ELR (cell line): ENCODE data around the gene COLEC12.

Source experiments
- DNase-seq: peaks from one replicate; pipeline ENCODE4 v3.0.0-alpha.2; 2015; ENCODE audit warnings: low read depth

The COLEC12 gene

DNA sequence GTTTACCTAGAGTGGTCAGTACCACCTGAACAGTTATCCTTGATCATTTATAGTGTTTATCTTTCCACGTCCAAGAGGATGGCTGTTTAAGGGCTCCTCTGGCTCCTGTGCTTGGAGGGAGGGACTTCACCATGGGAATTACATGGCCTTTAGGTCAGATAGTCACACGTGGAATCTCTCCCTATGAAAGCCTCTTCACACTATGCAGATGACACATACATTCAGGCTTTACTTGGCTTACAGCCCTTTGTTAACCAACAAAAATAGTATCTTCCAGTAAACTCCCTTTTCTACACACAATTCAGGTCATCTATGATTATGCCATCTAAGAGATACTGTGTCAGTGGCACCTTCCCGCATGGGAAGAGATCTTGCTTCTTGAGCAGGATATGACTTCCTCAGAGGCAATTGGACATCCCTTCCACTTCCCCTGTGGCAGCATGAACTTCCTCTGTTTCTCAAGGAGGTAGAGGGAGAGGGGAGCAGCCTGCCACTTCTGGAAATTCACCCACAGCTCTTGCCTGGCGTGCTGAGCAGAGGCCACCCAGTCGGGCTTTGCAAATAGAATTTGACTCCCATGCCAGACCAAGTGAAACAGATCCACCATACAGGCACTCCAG lies 53.5 kb downstream of the COLEC12 start:
- DNase-seq: peak; percentile 48

GRCh38 chr18:445055-445454 lies 55.4 kb downstream of the COLEC12 start:
- no peak for DNase-seq

GRCh38 chr18:438571-438970 lies 61.9 kb downstream of the COLEC12 start:
- DNase-seq: no peak

DNA sequence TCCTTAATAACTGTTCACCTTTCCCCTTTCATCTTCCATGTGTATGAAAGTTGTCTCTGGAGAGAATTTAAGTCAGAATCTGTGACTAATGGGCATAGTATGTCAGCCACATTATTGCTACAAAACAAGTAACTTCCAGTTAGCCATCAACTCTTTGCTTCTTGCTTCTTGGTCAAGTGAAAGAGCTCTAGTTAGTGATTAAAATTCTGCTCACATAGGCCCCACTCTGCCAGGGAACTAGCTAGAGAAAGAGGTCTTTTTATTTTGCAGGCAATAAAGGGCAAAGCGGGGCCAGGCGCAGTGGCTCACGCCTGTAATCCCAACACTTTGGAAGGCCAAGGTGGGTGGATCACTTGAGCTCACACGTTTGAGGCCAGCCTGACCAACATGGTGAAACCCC lies 64.6 kb downstream of the COLEC12 start:
- DNase-seq: peak; percentile 66

- DNase-seq: no peak
Observed at GRCh38 chr18:434410-434809, 66.1 kb downstream of the COLEC12 start.

- DNase-seq: peak; percentile 67
Observed at GRCh38 chr18:433960-434359, 66.5 kb downstream of the COLEC12 start.

GRCh38 chr18:433298-433697 lies 67.2 kb downstream of the COLEC12 start:
- no peak for DNase-seq

DNA sequence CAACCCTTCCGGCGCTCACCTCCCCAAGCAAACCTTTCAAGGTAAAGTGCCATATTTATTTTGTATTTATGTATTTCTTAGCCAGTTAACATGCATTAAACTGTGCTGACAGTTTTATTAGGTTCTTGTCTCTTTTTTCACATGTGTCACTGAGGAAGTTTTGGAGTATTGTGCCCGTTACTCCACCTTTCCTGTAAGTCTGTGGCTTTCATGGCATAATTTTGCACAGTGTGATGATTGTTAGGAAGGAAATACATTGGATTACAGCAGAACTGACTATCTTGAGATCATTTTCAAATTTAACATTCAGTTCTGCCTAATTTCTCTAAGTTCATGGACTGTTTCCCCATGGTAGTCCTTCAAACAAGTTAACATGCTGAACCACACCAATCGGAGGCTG lies 67.7 kb downstream of the COLEC12 start:
- DNase-seq: no peak

DNA sequence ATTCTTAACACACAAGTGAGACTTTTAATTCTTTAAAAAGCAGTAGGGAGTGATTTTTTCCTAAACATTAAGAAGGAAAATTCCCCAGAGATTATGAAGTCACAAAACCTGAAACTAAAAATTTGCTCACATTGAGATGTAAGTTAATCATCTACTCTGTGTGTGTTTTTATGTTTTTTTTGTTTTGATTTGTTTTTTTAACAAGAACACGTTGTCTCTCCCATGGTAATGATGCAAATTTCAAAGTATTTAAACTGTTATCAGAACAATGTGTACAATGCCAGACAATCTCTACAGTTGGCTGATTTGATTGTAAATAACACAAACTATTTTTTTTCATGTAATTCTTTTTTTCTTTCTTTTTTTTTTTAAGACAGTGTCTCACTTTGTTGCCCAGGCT lies 71.5 kb downstream of the COLEC12 start:
- no peak for DNase-seq

- peak; percentile 47 for DNase-seq
Observed at GRCh38 chr18:427005-427404, 73.5 kb downstream of the COLEC12 start.

- DNase-seq: no peak
Observed at GRCh38 chr18:425106-425745, 75.3 kb downstream of the COLEC12 start.

DNA sequence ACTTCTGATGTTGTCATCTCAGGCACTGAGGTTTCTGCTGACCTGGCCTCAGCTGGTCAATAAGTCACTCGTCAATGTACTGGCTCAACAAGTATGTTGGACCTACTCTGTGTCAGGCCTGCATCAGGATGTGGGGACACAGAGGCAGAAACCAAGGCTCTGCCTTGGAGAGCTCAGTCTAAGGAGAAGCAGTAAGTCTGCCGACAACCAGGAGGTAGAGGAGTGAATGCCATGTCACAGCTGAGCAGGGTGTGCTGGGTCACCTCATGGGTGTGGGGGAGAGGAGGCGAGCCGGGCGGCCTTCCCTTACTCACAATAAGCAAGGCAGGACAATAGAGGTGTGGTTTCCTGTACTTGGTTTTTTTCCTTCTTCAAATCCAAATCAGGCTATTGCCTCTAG lies 75.8 kb downstream of the COLEC12 start:
- no peak for DNase-seq

DNA sequence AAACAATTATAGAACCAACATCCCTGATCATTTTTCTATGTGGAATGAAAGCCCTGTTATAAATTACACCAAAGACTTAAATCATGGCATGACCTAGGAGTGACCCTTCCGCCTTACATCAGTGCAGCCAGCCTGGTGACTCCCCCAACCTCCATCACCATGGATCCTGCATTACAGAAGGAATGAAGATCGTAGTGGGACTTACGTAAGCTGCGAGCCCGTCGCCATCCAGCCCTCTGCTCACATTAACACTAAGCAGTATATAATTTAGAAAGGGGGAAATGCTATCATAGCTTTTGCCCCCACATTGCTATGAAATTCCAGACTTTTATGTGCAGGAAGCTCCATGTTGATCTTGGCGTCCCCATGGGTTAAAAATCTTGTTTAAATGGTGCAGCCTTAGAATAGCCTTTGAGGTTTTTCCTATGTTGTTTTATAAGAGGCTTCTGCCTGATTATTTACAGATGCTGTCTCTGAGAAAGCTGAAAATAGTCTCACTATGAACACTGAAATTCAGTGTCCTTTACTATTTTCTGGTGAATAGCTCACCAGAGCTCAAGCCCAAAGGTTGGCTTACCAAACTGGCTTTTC lies 76.3 kb downstream of the COLEC12 start:
- DNase-seq: no peak

- DNase-seq: no peak
Observed at GRCh38 chr18:422966-423365, 77.5 kb downstream of the COLEC12 start.

DNA sequence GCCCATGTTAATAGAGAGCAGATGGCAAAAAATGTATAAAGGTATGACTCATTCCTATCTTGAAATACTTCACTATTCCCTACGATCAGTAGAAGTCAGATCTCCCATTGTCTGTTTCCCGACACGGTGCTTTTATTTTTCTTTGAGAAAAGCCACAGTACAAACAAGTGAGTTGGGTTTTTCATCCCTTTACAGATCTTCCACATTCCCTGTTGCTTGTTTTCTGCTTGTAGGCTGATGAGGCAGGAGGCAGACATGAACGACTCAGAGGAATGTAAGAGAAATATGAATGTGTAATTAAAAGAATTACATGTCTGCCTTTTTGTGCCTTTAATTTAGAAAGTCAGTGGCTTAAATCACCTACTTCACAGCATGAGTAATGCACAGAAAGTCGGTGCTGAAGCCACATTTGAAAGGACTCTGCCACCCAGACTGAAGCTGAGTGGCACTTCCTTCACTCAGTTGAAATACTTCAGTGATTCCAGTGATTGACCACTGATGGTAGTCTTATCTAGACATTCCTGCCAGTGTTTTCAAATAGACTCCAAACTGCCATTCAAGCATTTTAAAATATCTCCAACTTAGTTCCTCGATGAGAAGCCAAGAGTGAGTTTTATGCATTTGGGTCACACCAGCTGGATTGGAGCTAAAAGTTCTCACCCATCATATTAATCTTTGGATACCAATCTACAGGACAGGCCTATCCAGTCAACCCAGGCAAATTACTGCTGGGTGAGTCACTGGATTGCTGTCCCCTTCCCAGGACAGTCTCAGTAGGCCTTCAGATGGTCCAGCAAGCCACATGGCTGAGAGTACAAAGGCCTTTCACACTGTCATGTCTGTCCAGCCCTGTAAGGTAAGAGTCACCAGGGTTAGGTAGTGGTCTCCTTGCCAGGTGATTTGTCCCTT lies 79.0 kb downstream of the COLEC12 start:
- peak; percentile 68 for DNase-seq

DNA sequence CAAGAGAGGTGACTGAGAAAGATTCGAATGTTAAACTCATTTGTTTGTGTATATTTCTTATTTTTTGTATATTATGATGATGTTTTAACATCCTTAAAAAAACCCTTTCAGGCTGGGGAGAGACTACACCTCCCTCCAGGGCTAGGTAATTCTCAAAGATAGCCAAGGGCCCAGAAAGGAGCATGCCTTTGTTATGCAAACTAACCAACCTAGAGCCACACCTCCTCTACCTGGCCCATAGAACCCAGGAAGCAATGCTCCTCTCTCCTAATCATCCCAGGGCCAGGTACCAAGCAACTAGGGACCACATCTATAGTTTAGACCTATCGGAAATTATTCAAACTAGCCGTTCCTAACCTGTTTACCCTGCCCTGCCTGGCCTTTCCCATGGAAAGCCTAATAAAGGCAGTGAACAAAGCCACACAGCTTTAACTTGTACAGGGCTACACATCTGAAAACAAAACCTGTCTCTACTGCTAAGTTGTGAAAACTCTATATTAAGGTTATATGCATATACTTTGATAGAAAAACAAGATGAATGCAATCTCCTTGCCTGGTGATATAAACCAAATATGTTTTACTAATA lies 79.7 kb downstream of the COLEC12 start:
- DNase-seq: no peak

DNA sequence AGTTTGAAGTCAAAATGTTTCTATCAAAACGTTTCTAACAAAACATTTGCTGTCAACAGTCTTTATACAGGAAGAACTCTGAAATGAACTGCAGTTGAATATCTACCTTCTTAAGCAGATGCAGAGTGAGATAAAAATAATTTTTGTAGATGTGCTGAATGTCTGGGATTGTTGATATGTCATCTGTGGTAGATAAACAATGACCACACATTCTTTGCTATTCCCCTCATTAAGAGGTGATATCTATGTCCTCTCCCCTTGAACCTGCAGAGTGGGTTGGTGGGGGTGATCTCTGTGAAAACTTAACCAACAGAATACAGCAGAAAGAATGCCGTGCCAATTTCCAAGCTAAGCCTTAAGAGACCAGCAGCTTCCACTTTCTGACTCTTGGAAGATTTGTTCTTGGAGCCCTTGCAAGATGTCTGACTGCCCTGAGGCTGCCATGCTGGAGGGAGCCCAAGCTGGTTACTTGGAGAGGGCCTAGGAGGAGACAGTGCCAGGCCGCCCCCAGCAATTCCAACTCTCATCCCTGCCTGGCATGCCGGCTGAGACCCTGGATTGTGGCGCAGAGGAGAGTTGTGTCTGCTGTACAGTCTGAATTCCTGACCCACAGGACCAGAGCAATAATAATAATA lies 80.8 kb downstream of the COLEC12 start:
- DNase-seq: no peak

DNA sequence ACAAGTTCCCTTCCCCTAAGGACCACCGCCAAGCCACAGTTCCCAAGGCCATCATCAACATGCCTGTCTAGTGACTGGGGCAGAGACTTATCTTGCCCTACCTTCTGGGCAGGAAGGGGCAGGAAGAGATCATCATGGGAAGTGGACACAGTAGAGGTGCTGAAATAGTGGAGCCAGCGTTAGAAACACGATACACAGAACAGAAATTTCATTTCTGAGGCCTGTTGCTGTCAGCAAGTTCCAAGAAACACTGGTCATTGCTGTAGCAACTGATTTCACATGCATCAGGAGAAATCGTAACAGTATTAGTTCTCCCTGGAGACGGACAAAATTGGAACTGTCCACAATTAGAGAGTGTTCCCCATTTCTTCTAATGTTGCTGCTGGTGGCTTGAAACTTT lies 83.0 kb downstream of the COLEC12 start:
- no peak for DNase-seq

DNA sequence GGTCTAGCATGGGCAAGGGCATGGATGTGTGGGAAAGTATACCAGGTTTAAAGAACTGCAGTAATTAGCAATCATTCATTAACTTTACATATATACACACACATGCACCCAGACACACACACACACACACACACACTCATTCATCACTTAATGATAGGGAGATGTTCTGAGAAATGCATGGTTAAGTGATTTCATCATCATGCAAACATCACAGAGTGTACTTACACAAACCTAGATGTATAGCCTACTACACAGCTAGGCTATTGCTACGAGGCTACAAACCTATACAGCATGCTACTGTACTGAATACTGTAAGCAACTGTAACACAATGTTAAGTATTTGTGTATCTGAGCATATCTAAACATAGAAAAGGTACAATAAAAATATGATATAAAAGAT lies 83.6 kb downstream of the COLEC12 start:
- peak; percentile 44 for DNase-seq

DNA sequence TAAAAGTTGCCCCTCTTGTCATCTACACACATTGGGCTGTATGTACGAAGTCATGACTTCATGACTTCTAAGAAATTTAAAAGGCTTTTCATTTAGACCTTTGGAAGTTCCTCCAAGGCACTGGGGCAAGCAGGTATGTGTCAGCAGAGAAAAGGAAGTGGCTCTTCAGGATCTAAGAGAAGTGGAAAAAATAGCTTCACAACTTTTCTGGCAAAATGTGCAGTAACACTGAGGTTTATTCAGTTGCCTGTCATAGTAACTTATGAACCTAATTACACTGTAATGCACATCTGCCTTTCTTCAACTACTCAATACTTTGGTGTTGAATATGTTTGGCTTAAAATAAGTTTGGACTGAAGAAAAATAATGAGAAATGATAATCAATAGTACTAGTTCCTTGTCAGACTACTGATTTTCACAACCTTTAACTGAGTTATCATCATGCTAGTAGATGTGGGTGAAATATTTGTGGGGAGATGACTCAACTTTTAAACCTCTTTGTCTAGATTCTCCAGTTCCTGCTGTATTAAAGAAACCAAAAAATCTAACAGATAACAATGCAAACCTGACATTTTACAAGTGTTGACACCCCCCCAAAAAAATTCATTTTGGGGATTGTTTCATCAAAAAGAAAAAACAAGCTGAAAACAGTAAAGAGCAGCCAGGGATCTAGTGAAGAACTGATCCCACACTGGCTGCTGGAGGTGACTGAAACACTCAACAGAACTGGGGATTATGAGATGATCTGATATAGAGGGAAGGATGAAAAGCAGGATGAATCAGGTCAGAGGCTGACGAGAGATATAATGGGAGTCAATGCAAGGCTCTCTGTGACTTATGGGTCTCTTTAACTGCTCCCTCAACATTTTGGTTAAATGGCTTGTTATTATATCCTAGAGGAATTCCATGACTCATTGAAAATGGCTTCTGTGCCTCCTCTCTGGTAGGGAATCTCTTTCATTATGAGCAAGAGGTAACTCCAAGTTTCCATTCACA lies 84.6 kb downstream of the COLEC12 start:
- peak; percentile 95 for DNase-seq

GRCh38 chr18:415047-415446 lies 85.5 kb downstream of the COLEC12 start:
- DNase-seq: no peak
